K562 (cell line): ENCODE results near the gene IGF2R. TPM values are rescaled to one million over a fixed set of nuclear protein-coding genes. Genes with fewer than 3 reads are reported as not detected.

Experiments used
- FOXK2 ChIP-seq, 2 experiments: fragments of 450-650 bp; IDR thresholded peaks in 1 of 2; conservative IDR thresholded peaks in 1 of 2; 2 replicates each; pipeline ENCODE4 v1.6.1; 2016; ENCODE audit warnings: low read depth in 2 of 2, mild to moderate bottlenecking in 1 of 2
- HDAC1 ChIP-seq, 2 experiments: fragments of 450-650 bp; IDR thresholded peaks; 2 replicates each; pipeline ENCODE4 v1.6.1; 2016 to 2017; ENCODE audit warnings: inconsistent platforms in 1 of 2, mild to moderate bottlenecking in 1 of 2, moderate library complexity in 1 of 2
- KAT7 ChIP-seq: sonication (generic); formaldehyde crosslinking; IDR thresholded peaks from 2 replicates; pipeline ENCODE4 v1.8.0; 2022; ENCODE audit warnings: missing genetic modification reagents, mild to moderate bottlenecking, borderline replicate concordance
- MTA3 ChIP-seq: fragments of 450-650 bp; formaldehyde crosslinking; IDR thresholded peaks from 2 replicates; pipeline ENCODE4 v1.6.1; 2017; ENCODE audit warnings: mild to moderate bottlenecking, borderline replicate concordance
- POLR2A ChIP-seq: fragments of 450-650 bp; conservative IDR thresholded peaks from 2 replicates; pipeline ENCODE4 v1.6.1; 2016
- ZBTB26 ChIP-seq: fragments of 450-650 bp; formaldehyde crosslinking; IDR thresholded peaks from 2 replicates; pipeline ENCODE4 v1.4.0; 2022; ENCODE audit warnings: missing genetic modification characterization
- ZC3H8 ChIP-seq: fragments of 450-650 bp; IDR thresholded peaks from 2 replicates; pipeline ENCODE4 v1.6.1; 2017
- ZNF445 ChIP-seq: fragments of 250-450 bp; sonication (Bioruptor Pico); IDR thresholded peaks from 2 replicates; pipeline ENCODE4 v1.4.0; 2020; ENCODE audit warnings: low read depth, mild to moderate bottlenecking, moderate library complexity
- ZNF449 ChIP-seq: fragments of 250-450 bp; sonication (Bioruptor Pico); IDR thresholded peaks from 2 replicates; pipeline ENCODE4 v1.8.0; 2022; ENCODE audit warnings: moderate library complexity, mild to moderate bottlenecking, inconsistent platforms
- ZNF780A ChIP-seq: fragments of 250-450 bp; sonication (Bioruptor Pico); IDR thresholded peaks from 2 replicates; pipeline ENCODE4 v1.5.0; 2021; ENCODE audit warnings: mild to moderate bottlenecking
- ZSCAN32 ChIP-seq: fragments of 450-650 bp; formaldehyde crosslinking; IDR thresholded peaks from 2 replicates; pipeline ENCODE4 v1.4.0; 2020; ENCODE audit warnings: mild to moderate bottlenecking, moderate library complexity
- polyA plus RNA-seq, 8 experiments: library from polyadenylated mRNA; depleted of rRNA in 4 of 8; stranded (reverse) in 5 of 8; unstranded in 3 of 8; fragments of >200 nt; fragmentation: Nextera tagmentation in 2 of 8; fragmentation: Illumina TruSeq in 1 of 8; extraction: Ambion mirVana in 2 of 8; extraction: Trizol in 1 of 8; gene quantifications; 2 replicates each; pipeline versions ENCODE4 v1.2.1 to v1.2.3, GENCODE V29; 2011 to 2014; ENCODE audit warnings: inconsistent platforms in 1 of 8, missing spikeins in 1 of 8
- total RNA-seq, 7 experiments: library from RNA; depleted of rRNA in 6 of 7; stranded (reverse); fragments of >200 nt in 6 of 7; fragmentation: Illumina TruSeq in 2 of 7; extraction: Trizol in 2 of 7; gene quantifications; 2 replicates each; pipeline versions ENCODE4 v1.2.1 to v1.2.3, GENCODE V29; 2011 to 2021; ENCODE audit warnings: low replicate concordance in 1 of 7
- TF ChIP-seq, protein P1 (sequence below): fragments of 250-450 bp; sonication (Bioruptor Pico); IDR thresholded peaks from 2 replicates; pipeline ENCODE4 v1.8.0; 2021; ENCODE audit warnings: borderline replicate concordance, mild to moderate bottlenecking, moderate library complexity; ENCODE audit not compliant: poor library complexity, severe bottlenecking
- TF ChIP-seq, protein P2 (sequence below): sonication (generic); formaldehyde crosslinking; IDR thresholded peaks from 2 replicates; pipeline ENCODE4 v1.8.1; 2023; ENCODE audit warnings: missing genetic modification reagents, mild to moderate bottlenecking, borderline replicate concordance
- TF ChIP-seq, protein P3 (sequence below): IDR thresholded peaks from 2 replicates; pipeline ENCODE4 v1.6.1; 2014; ENCODE audit warnings: antibody characterized with exemption
- TF ChIP-seq, protein P4 (sequence below): fragments of 450-650 bp; IDR thresholded peaks from 2 replicates; pipeline ENCODE4 v1.6.1; 2016; ENCODE audit warnings: antibody characterized with exemption

Gene IGF2R
- total and polyA plus RNA-seq, 9 of the 15 experiments (the other 6 are each of a cell fraction or from before 2014, with no cell fraction given) = 3.5 to 92.3 (median 34.5) TPM

DNA sequence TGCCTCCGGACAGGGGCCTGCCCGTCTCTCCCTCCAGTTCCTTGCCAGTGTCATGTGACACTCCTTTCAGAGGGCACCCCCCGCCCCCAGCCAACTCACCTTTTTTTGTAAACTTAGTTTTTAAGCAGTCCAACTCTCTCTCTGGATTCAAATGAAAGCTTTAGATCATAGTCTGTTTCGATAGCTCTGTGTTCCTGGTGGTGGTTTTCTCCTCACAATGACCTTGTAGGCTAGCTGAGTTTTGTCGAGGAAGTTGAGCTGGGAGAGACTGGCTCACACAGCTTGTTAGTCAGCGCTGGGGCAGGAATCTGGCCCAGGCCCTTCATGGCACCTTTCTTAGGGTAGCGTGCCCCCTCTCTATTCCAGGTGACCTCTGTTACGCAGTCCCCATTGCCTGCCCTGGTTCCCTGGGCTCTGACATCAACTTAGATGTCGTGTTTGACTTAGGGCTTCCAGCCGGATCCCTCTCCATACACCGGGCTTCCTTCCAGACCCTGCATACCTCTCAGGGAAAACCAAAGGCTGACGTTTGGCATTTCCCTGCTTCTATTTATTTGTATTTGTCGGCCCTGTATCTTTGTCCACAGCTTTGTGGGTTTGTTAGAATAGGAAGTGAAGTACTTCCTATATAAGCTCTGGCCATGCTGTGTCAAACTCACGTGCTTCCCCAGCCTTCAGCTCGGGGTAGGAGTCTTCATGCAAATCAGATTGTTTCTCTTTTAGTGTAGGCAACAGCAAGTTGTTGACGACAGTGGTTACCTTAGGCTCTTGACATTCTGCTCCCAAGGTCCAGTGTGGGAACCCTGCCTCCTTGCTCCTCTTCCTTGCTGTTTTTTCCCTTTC, 12.7 kb downstream of the IGF2R start (continued):
- no peak for TF ChIP-seq ZNF449
- no peak for TF ChIP-seq ZC3H8
- no peak for TF ChIP-seq POLR2A
- no peak for TF ChIP-seq ZSCAN32 (CRISPR knock-in tag)
- TF ChIP-seq, protein P1, sequence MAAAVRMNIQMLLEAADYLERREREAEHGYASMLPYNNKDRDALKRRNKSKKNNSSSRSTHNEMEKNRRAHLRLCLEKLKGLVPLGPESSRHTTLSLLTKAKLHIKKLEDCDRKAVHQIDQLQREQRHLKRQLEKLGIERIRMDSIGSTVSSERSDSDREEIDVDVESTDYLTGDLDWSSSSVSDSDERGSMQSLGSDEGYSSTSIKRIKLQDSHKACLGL (CRISPR knock-in tag) = peak; percentile 77
- peak in 1 of 2 experiments; percentile 82; a peak in 2 of 4 replicates for TF ChIP-seq HDAC1 (IDR thresholded peaks at IDR 0.05)
- peak; percentile 47 to 62; a peak in 1 of 4 replicates for TF ChIP-seq FOXK2 (conservative IDR thresholded peaks at IDR 0.05 in 1 of 2, IDR thresholded peaks at IDR 0.05 in 1 of 2; ENCODE audit: low read depth in 2 of 2)
- TF ChIP-seq ZBTB26 = no peak
- TF ChIP-seq MTA3 = no peak
- TF ChIP-seq, protein P2, sequence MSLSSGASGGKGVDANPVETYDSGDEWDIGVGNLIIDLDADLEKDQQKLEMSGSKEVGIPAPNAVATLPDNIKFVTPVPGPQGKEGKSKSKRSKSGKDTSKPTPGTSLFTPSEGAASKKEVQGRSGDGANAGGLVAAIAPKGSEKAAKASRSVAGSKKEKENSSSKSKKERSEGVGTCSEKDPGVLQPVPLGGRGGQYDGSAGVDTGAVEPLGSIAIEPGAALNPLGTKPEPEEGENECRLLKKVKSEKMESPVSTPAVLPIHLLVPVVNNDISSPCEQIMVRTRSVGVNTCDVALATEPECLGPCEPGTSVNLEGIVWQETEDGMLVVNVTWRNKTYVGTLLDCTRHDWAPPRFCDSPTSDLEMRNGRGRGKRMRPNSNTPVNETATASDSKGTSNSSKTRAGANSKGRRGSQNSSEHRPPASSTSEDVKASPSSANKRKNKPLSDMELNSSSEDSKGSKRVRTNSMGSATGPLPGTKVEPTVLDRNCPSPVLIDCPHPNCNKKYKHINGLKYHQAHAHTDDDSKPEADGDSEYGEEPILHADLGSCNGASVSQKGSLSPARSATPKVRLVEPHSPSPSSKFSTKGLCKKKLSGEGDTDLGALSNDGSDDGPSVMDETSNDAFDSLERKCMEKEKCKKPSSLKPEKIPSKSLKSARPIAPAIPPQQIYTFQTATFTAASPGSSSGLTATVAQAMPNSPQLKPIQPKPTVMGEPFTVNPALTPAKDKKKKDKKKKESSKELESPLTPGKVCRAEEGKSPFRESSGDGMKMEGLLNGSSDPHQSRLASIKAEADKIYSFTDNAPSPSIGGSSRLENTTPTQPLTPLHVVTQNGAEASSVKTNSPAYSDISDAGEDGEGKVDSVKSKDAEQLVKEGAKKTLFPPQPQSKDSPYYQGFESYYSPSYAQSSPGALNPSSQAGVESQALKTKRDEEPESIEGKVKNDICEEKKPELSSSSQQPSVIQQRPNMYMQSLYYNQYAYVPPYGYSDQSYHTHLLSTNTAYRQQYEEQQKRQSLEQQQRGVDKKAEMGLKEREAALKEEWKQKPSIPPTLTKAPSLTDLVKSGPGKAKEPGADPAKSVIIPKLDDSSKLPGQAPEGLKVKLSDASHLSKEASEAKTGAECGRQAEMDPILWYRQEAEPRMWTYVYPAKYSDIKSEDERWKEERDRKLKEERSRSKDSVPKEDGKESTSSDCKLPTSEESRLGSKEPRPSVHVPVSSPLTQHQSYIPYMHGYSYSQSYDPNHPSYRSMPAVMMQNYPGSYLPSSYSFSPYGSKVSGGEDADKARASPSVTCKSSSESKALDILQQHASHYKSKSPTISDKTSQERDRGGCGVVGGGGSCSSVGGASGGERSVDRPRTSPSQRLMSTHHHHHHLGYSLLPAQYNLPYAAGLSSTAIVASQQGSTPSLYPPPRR (CRISPR knock-in tag) = no peak
- TF ChIP-seq KAT7 (CRISPR knock-in tag) = no peak
- TF ChIP-seq, protein P3, sequence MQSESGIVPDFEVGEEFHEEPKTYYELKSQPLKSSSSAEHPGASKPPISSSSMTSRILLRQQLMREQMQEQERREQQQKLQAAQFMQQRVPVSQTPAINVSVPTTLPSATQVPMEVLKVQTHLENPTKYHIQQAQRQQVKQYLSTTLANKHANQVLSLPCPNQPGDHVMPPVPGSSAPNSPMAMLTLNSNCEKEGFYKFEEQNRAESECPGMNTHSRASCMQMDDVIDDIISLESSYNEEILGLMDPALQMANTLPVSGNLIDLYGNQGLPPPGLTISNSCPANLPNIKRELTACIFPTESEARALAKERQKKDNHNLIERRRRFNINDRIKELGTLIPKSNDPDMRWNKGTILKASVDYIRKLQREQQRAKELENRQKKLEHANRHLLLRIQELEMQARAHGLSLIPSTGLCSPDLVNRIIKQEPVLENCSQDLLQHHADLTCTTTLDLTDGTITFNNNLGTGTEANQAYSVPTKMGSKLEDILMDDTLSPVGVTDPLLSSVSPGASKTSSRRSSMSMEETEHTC = peak; percentile 21; the same call in 1 of the 2 replicates
- no peak for TF ChIP-seq ZNF445
- TF ChIP-seq, protein P4, sequence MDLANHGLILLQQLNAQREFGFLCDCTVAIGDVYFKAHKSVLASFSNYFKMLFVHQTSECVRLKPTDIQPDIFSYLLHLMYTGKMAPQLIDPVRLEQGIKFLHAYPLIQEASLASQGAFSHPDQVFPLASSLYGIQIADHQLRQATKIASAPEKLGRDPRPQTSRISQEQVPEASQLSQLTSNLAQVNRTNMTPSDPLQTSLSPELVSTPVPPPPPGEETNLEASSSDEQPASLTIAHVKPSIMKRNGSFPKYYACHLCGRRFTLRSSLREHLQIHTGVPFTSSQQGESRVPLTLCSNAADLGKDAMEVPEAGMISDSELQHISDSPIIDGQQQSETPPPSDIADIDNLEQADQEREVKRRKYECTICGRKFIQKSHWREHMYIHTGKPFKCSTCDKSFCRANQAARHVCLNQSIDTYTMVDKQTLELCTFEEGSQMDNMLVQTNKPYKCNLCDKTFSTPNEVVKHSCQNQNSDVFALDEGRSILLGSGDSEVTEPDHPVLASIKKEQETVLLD = no peak
- TF ChIP-seq ZNF780A (CRISPR knock-in tag) = no peak
